ENCODE results near the gene IRF2BP2.

Gene IRF2BP2

DNA sequence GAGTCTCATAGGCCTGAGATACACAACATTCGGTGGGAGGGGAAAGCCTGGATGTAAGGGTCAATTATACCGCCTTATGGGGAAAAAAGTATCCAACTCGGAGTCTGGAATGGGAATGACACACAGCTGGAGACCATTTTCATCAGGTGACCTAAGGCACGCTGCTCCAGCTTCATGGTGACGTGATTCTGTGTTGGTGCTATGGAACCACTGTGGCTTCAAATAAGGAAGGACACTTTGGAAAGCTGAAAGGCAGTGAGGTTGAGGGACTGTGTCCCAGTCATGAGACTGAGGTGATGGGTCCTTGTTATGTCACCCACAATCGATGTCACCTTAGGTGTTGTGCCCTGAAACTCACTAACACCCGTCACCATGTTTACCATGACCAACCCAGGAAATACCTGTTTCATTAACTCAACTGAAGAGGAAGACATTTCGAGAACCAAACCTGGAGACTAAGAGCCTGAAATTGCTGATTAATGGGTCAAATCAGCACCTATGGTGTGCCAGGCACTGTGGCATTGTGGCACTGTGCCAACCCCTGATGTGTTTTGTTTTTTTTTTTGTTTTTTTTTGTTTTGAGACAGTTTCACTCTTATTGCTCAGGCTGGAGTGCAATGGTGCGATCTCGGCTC lies 54.5 kb downstream of the IRF2BP2 start:
- no peak for DNase-seq (ENCODE audit: low read depth)

DNA sequence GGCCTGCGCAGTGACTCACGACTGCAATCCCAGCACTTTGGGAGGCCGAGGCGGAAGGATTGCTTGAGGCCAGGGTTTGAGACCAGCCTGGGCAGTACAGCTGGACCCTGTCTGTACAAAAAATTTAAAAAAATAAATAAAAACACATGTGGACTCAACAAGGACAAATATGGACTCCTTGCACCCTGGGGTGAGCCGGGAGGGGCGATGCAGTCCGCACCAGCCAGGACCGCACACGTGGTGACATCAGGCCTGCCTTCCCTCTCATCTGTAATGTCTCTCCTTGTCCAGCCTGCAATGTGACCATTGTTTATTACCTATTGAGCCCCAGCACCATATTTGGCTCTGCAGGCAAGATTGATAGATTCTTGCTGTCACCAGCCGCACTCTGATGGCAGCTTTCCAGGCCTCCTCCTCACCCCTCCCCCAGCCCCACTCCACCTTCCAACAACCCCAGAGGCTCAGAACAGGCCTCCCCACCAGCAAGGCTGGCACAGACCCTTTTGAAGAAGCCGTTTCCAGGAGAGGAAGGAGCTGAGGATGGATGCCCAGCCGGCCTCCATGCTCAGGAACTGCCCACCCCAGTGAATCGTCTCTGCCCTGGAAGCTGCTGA lies 55.2 kb downstream of the IRF2BP2 start:
- no peak for DNase-seq (ENCODE audit: low read depth)

Data from activated T-cell treated with anti-CD3 and anti-CD28 coated beads for 1 hour (primary cell).